Keratinocyte (primary cell): ENCODE results near the gene CRYBA2. TPM values are rescaled to one million over a fixed set of nuclear protein-coding genes. Genes with fewer than 3 reads are reported as not detected.

Experiments
- DNase-seq: peaks from one replicate; pipeline ENCODE4 v3.0.0-alpha.2; 2011; ENCODE audit warnings: low read depth, missing footprints, low spot score
- FAIRE-seq: peaks from 2 replicates; lab custom pipeline; 2011; peaks lifted over from hg19 to GRCh38; lab: Jason Lieb, UNC
- H2AFZ ChIP-seq: 2 replicates; pipeline ENCODE4 v1.6.0; 2012; ENCODE audit warnings: low read length, control low read depth, inconsistent platforms; ENCODE audit not compliant: control insufficient read depth
- H3K27ac ChIP-seq: 2 replicates; pipeline ENCODE4 v1.5.1; 2011; ENCODE audit warnings: low read length; ENCODE audit not compliant: control insufficient read depth, insufficient read depth
- H3K27me3 ChIP-seq: 3 replicates; pipeline ENCODE4 v1.6.0; 2011; ENCODE audit warnings: low read length; ENCODE audit not compliant: control insufficient read depth, insufficient read depth; ENCODE audit errors: extremely low read depth
- H3K36me3 ChIP-seq, 2 experiments: 2 replicates in 1 of 2; 3 replicates in 1 of 2; pipeline ENCODE4 v1.5.1; 2011; ENCODE audit warnings: low read length in 2 of 2, mild to moderate bottlenecking in 1 of 2; ENCODE audit not compliant: control insufficient read depth in 2 of 2, insufficient read depth in 2 of 2; ENCODE audit errors: extremely low read depth in 1 of 2
- H3K4me1 ChIP-seq: 3 replicates; pipeline ENCODE4 v1.5.1; 2011; ENCODE audit warnings: low read length; ENCODE audit not compliant: control insufficient read depth, insufficient read depth; ENCODE audit errors: extremely low read depth
- H3K4me2 ChIP-seq: 3 replicates; pipeline ENCODE4 v1.6.0; 2011; ENCODE audit warnings: low read depth, low read length; ENCODE audit not compliant: control insufficient read depth, insufficient read depth; ENCODE audit errors: extremely low read depth
- H3K4me3 ChIP-seq, 3 experiments: fragments of 200-600 bp in 1 of 3; sonication (generic) in 1 of 3; 2 replicates in 2 of 3; 3 replicates in 1 of 3; pipeline ENCODE4 v1.5.1; 2011 to 2016; ENCODE audit warnings: low read length in 3 of 3, mild to moderate bottlenecking in 3 of 3, control low read depth in 2 of 3, inconsistent platforms in 1 of 3, low read depth in 1 of 3, mixed read lengths in 1 of 3, mixed run types in 1 of 3, moderate library complexity in 1 of 3; ENCODE audit not compliant: control insufficient read depth in 2 of 3, insufficient read depth in 2 of 3; ENCODE audit errors: extremely low read depth in 1 of 3
- H3K79me2 ChIP-seq: 2 replicates; pipeline ENCODE4 v1.6.0; 2012; ENCODE audit warnings: low read length; ENCODE audit not compliant: control insufficient read depth, insufficient read depth
- H3K9ac ChIP-seq: 3 replicates; pipeline ENCODE4 v1.6.0; 2011; ENCODE audit warnings: low read length; ENCODE audit not compliant: control insufficient read depth, insufficient read depth; ENCODE audit errors: extremely low read depth
- H3K9me1 ChIP-seq: 3 replicates; pipeline ENCODE4 v1.6.0; 2011; ENCODE audit warnings: low read length; ENCODE audit not compliant: control insufficient read depth, insufficient read depth; ENCODE audit errors: extremely low read depth
- H3K9me3 ChIP-seq: 2 replicates; pipeline ENCODE4 v1.5.1; 2012; ENCODE audit warnings: low read depth, low read length; ENCODE audit not compliant: control insufficient read depth
- H4K20me1 ChIP-seq: 3 replicates; pipeline ENCODE4 v1.6.0; 2011; ENCODE audit warnings: low read length; ENCODE audit not compliant: control insufficient read depth, insufficient read depth; ENCODE audit errors: extremely low read depth
- CTCF ChIP-seq, 3 experiments: IDR thresholded peaks in 1 of 3; conservative IDR thresholded peaks in 1 of 3; optimal IDR thresholded peaks in 1 of 3; 2 replicates in 2 of 3; 3 replicates in 1 of 3; pipeline versions ENCODE3 to v1.5.1; 2011; ENCODE audit warnings: low read length in 3 of 3, mild to moderate bottlenecking in 3 of 3, moderate library complexity in 2 of 3, control low read depth in 1 of 3, inconsistent platforms in 1 of 3; ENCODE audit not compliant: insufficient read depth in 2 of 3; ENCODE audit errors: extremely low read depth in 1 of 3
- EZH2 ChIP-seq: IDR thresholded peaks from one replicate; pipeline ENCODE4 v1.6.1; 2012; ENCODE audit warnings: inconsistent platforms, mild to moderate bottlenecking, low read length, moderate library complexity
- dilution Hi-C: fragments of 300-500 bp; cut with MboI; formaldehyde crosslinking; loops from one replicate; pipeline ENCODE4 v1.7.0; 2020; ENCODE audit warnings: low sequenced_read_pairs; ENCODE audit not compliant: extremely low pct_ligation_motif_present
- polyA plus RNA-seq, 5 experiments: library from polyadenylated mRNA; depleted of rRNA in 3 of 5; stranded (reverse) in 3 of 5; stranded (forward) in 1 of 5; unstranded in 1 of 5; fragments of >200 nt; gene quantifications; 1 replicate in 1 of 5; 2 replicates in 3 of 5; 3 replicates in 1 of 5; pipeline versions ENCODE4 v1.2.1 to v1.2.3, GENCODE V29; 2011 to 2012; ENCODE audit warnings: missing spikeins in 2 of 5, low read depth in 1 of 5, low replicate concordance in 1 of 5

The CRYBA2 gene
- polyA plus RNA-seq, 1 donor (not counting 4 experiments of a cell fraction or from before 2014, with no cell fraction given), result not detected

GRCh38 chr2:218985325-218986091, 7.7 kb downstream of the CRYBA2 start:
- Histone ChIP-seq H3K9ac (no peak overlapping the region), H3K4me2 (no peak overlapping the region), H3K79me2 (no peaks in the 10 kb centered on the region), H3K9me1 (no peaks in the 10 kb centered on the region), H2AFZ (no peak overlapping the region), H3K36me3 (no peaks in the 10 kb centered on the region), H3K27ac (no peak overlapping the region), H3K4me3 (no peak overlapping the region), H3K27me3 (peaks cover 99% of the 10 kb centered on the region), H3K4me1 (peaks cover 4% of the 10 kb centered on the region), H4K20me1 (no peaks in the 10 kb centered on the region), H3K9me3 (no peaks in the 10 kb centered on the region)
- FAIRE-seq (no peak), DNase-seq (no peak)
- dilution Hi-C loops, result no loop called here
- TF ChIP-seq EZH2, result peak; percentile 94
- TF ChIP-seq CTCF (optimal IDR thresholded peaks at IDR 0.05 in 1 of 3, IDR thresholded peaks at IDR 0.05 in 1 of 3, conservative IDR thresholded peaks at IDR 0.05 in 1 of 3; ENCODE audit: extremely low read depth in 1 of 3, insufficient read depth in 2 of 3, low read length in 3 of 3), result no peak

- no peak for FAIRE-seq
- TF ChIP-seq CTCF (optimal IDR thresholded peaks at IDR 0.05 in 1 of 3, IDR thresholded peaks at IDR 0.05 in 1 of 3, conservative IDR thresholded peaks at IDR 0.05 in 1 of 3; ENCODE audit: extremely low read depth in 1 of 3, insufficient read depth in 2 of 3, low read length in 3 of 3) (no peak), EZH2 (no peak)
Measured at GRCh38 chr2:218985021-218985324, 8.2 kb downstream of the CRYBA2 start, which contains the start of gene FEV. Gene FEV, minus strand, starts transcription at chr2:218985184. Its CDS starts 109 bp downstream, at chr2:218985075.

More at GRCh38 chr2:218985021-218985324, 8.2 kb downstream of the CRYBA2 start, which contains the start of gene FEV:
- peaks cover 4% of the 10 kb centered on the region for H3K4me1 ChIP-seq
- peaks cover 97% of the 10 kb centered on the region for H3K27me3 ChIP-seq
- H3K9ac ChIP-seq, result no peak within 1 kb of the TSS
- no peaks in the 10 kb centered on the region for H3K9me3 ChIP-seq
- H3K9me1 ChIP-seq, result no peaks in the 10 kb centered on the region
- dilution Hi-C loops, result no loop called here
- no peak within 1 kb of the TSS for H3K4me2 ChIP-seq
- no peak within 1 kb of the TSS for H2AFZ ChIP-seq
- DNase-seq, result no peak
- H3K27ac ChIP-seq, result no peak within 1 kb of the TSS
- no peak within 1 kb of the TSS for H3K4me3 ChIP-seq
- H3K79me2 ChIP-seq, result no peaks in the 10 kb centered on the region
- no peaks in the 10 kb centered on the region for H3K36me3 ChIP-seq
- H4K20me1 ChIP-seq, result no peaks in the 10 kb centered on the region
